Progenitor cell of endocrine pancreas (in vitro differentiated cells): ENCODE results near the gene PLA2G7. TPM values are rescaled to one million over a fixed set of nuclear protein-coding genes. Genes with fewer than 3 reads are reported as not detected.

Experiments used
- DNase-seq: peaks from one replicate; pipeline ENCODE4 v3.0.0; 2021; ENCODE audit warnings: low spot score; ENCODE audit not compliant: unreplicated experiment
- H3K27ac Mint-ChIP-seq: 2 replicates; pipeline ENCODE4 v1.8.0; 2021; ENCODE audit warnings: mild to moderate bottlenecking, moderate library complexity, mixed read lengths
- H3K27me3 Mint-ChIP-seq: 2 replicates; pipeline ENCODE4 v1.8.0; 2021; ENCODE audit warnings: mixed read lengths
- H3K36me3 Mint-ChIP-seq: 2 replicates; pipeline ENCODE4 v1.8.0; 2022; ENCODE audit warnings: mixed read lengths; ENCODE audit not compliant: insufficient read depth
- H3K4me1 Mint-ChIP-seq: 2 replicates; pipeline ENCODE4 v1.8.0; 2021; ENCODE audit warnings: low read depth, mixed read lengths
- H3K4me3 Mint-ChIP-seq: 2 replicates; pipeline ENCODE4 v1.8.0; 2021; ENCODE audit warnings: low read depth, mild to moderate bottlenecking, moderate library complexity, mixed read lengths
- H3K9me3 Mint-ChIP-seq: 2 replicates; pipeline ENCODE4 v1.8.0; 2021; ENCODE audit warnings: low read depth, mixed read lengths
- CTCF ChIP-seq: fragments of 200-600 bp; sonication (generic); IDR thresholded peaks from one replicate; pipeline ENCODE4 v1.5.0; 2021; ENCODE audit warnings: antibody characterized with exemption, mild to moderate bottlenecking; ENCODE audit not compliant: unreplicated experiment
- total RNA-seq: library from RNA; stranded (reverse); gene quantifications from 2 replicates; pipeline ENCODE4 v1.2.1, GENCODE V29; 2021

The PLA2G7 gene
- total RNA-seq, 1 donor from 2014 or later: 0.29 TPM

GRCh38 chr6:46735720-46736031 is 501 bp upstream of the PLA2G7 start:
- peaks cover 69% of the 10 kb centered on the region for H3K27me3 Mint-ChIP-seq
- DNase-seq: no peak
- H3K9me3 Mint-ChIP-seq: no peaks in the 10 kb centered on the region
- peaks cover 8% of the 10 kb centered on the region for H3K4me1 Mint-ChIP-seq
- H3K27ac Mint-ChIP-seq: no peak overlapping the region
- H3K4me3 Mint-ChIP-seq: peak overlapping the region; percentile 83
- TF ChIP-seq CTCF: no peak
- H3K36me3 Mint-ChIP-seq: no peaks in the 10 kb centered on the region

GRCh38 chr6:46733341-46733801 is 1.8 kb downstream of the PLA2G7 start:
- DNase-seq: no peak
- no peak overlapping the region for H3K27ac Mint-ChIP-seq
- H3K36me3 Mint-ChIP-seq: no peaks in the 10 kb centered on the region
- peaks cover 78% of the 10 kb centered on the region for H3K27me3 Mint-ChIP-seq
- no peaks in the 10 kb centered on the region for H3K9me3 Mint-ChIP-seq
- no peak for TF ChIP-seq CTCF
- H3K4me3 Mint-ChIP-seq: no peak overlapping the region
- peaks cover 8% of the 10 kb centered on the region for H3K4me1 Mint-ChIP-seq

- no peaks in the 10 kb centered on the region for H3K36me3 Mint-ChIP-seq
- no peak overlapping the region for H3K4me3 Mint-ChIP-seq
- H3K27ac Mint-ChIP-seq: no peak overlapping the region
- TF ChIP-seq CTCF: no peak
- no peaks in the 10 kb centered on the region for H3K9me3 Mint-ChIP-seq
- H3K4me1 Mint-ChIP-seq: peaks cover 8% of the 10 kb centered on the region
- no peak for DNase-seq
- peaks cover 70% of the 10 kb centered on the region for H3K27me3 Mint-ChIP-seq
These were observed 4.2 kb downstream of the PLA2G7 start for GRCh38 chr6:46730921-46731461.

GRCh38 chr6:46729787-46730326 is 5.3 kb downstream of the PLA2G7 start:
- no peak overlapping the region for H3K4me3 Mint-ChIP-seq
- no peaks in the 10 kb centered on the region for H3K36me3 Mint-ChIP-seq
- TF ChIP-seq CTCF: no peak
- H3K27me3 Mint-ChIP-seq: peaks cover 65% of the 10 kb centered on the region
- no peak for DNase-seq
- no peak overlapping the region for H3K27ac Mint-ChIP-seq
- H3K4me1 Mint-ChIP-seq: peaks cover 6% of the 10 kb centered on the region
- H3K9me3 Mint-ChIP-seq: no peaks in the 10 kb centered on the region

GRCh38 chr6:46720401-46720800 is 14.8 kb downstream of the PLA2G7 start:
- Mint-ChIP-seq H3K9me3 (no peaks in the 10 kb centered on the region), H3K4me3 (no peak overlapping the region), H3K4me1 (no peaks in the 10 kb centered on the region), H3K27ac (no peak overlapping the region), H3K27me3 (peaks cover 35% of the 10 kb centered on the region), H3K36me3 (no peaks in the 10 kb centered on the region)
- TF ChIP-seq CTCF: no peak
- DNase-seq: no peak
